OCI-LY7 (cell line): ENCODE data around the gene VSIG1. TPM values are rescaled to one million over a fixed set of nuclear protein-coding genes. Genes with fewer than 3 reads are reported as not detected.

ENCODE experiments used
- BruUV-seq: library from RNA; stranded (reverse); fragments of 400-500 nt; replicated peaks from 2 replicates; lab custom pipeline; 2021; lab: Mats Ljungman, UMichigan
- CTCF ChIA-PET: fragments of 300-600 bp; sonication (Branson Sonifier 250); formaldehyde crosslinking; loops from one replicate; lab custom pipeline; 2022; ENCODE audit warnings: antibody characterized with exemption; ENCODE audit not compliant: unreplicated experiment; lab: Charles Lee
- POLR2A ChIA-PET: fragments of 300-600 bp; sonication (Branson Sonifier 250); formaldehyde crosslinking; loops from one replicate; lab custom pipeline; 2022; ENCODE audit warnings: antibody characterized with exemption; lab: Charles Lee
- DNase-seq: peaks from one replicate; pipeline ENCODE4 v3.0.0-alpha.2; 2015; ENCODE audit warnings: low spot score
- H2AFZ ChIP-seq: fragments of 200-600 bp; sonication (generic), shearing (Covaris generic); 2 replicates; pipeline ENCODE4 v1.6.1; 2014; ENCODE audit warnings: mild to moderate bottlenecking, antibody characterized with exemption, low read length, moderate library complexity
- H3K27ac ChIP-seq: fragments of 200-600 bp; sonication (generic); 2 replicates; pipeline ENCODE4 v1.5.1; 2014; ENCODE audit warnings: mixed run types, low read depth, mild to moderate bottlenecking, moderate library complexity, low read length, inconsistent platforms; ENCODE audit not compliant: poor library complexity, severe bottlenecking
- H3K36me3 ChIP-seq: fragments of 200-600 bp; sonication (generic); 2 replicates; pipeline ENCODE4 v1.6.1; 2014; ENCODE audit warnings: mild to moderate bottlenecking, antibody characterized with exemption, low read length, moderate library complexity, mixed read lengths; ENCODE audit not compliant: insufficient read depth
- H3K4me1 ChIP-seq: fragments of 200-600 bp; sonication (generic); 2 replicates; pipeline ENCODE4 v1.5.1; 2014; ENCODE audit warnings: mild to moderate bottlenecking, low read length; ENCODE audit not compliant: insufficient read depth, poor library complexity, severe bottlenecking
- H3K4me2 ChIP-seq: fragments of 200-600 bp; sonication (generic); 2 replicates; pipeline ENCODE4 v1.6.1; 2014; ENCODE audit warnings: mild to moderate bottlenecking, low read length
- H3K4me3 ChIP-seq: fragments of 200-600 bp; sonication (generic); 2 replicates; pipeline ENCODE4 v1.5.1; 2014; ENCODE audit warnings: mild to moderate bottlenecking, low read depth, low read length; ENCODE audit not compliant: poor library complexity, severe bottlenecking
- H3K79me2 ChIP-seq: fragments of 200-600 bp; sonication (generic); 2 replicates; pipeline ENCODE4 v1.6.1; 2016; ENCODE audit warnings: low read depth, mild to moderate bottlenecking, low read length, moderate library complexity, mixed read lengths; ENCODE audit not compliant: insufficient read depth
- H3K9me2 ChIP-seq: fragments of 200-600 bp; sonication (generic); 2 replicates; pipeline ENCODE4 v1.6.1; 2016; ENCODE audit warnings: mild to moderate bottlenecking, low read length, mixed read lengths; ENCODE audit not compliant: insufficient read depth
- H3K9me3 ChIP-seq: fragments of 200-600 bp; sonication (generic); 2 replicates; pipeline ENCODE4 v1.6.1; 2014; ENCODE audit warnings: mild to moderate bottlenecking, mixed run types, low read length, mixed read lengths
- H4K20me1 ChIP-seq: fragments of 200-600 bp; sonication (generic); 2 replicates; pipeline ENCODE4 v1.6.1; 2014; ENCODE audit warnings: mild to moderate bottlenecking, antibody characterized with exemption, low read length, moderate library complexity, mixed read lengths; ENCODE audit not compliant: insufficient read depth
- CTCF ChIP-seq: fragments of 200-600 bp; sonication (generic); conservative IDR thresholded peaks from 2 replicates; pipeline ENCODE4 v1.5.1; 2014; ENCODE audit warnings: mild to moderate bottlenecking, antibody characterized with exemption, low read length, moderate library complexity, mixed read lengths
- EZH2phosphoT487 ChIP-seq: fragments of 200-600 bp; sonication (generic); IDR thresholded peaks from 2 replicates; pipeline ENCODE4 v1.6.1; 2018; ENCODE audit warnings: low read depth, borderline replicate concordance, mild to moderate bottlenecking, mixed run types, antibody characterized with exemption, low read length, moderate library complexity, mixed read lengths
- intact Hi-C: fragments of 100-400 bp; cut with micrococcal nuclease; formaldehyde crosslinking; loops from one replicate; pipeline ENCODE4 v1.10.0; 2022; ENCODE audit not compliant: unreplicated experiment
- total RNA-seq, 2 experiments: library from RNA; depleted of rRNA in 1 of 2; stranded (reverse); fragments of >200 nt in 1 of 2; shearing (Covaris generic) in 1 of 2; gene quantifications; 2 replicates each; pipeline ENCODE4 v1.2.3, GENCODE V29; 2014 to 2022

Gene VSIG1
- total RNA-seq, 2 experiments from 2014 or later: not detected

GRCh38 chrX:108091878-108092291 is 47.0 kb downstream of the VSIG1 start:
- no peak for DNase-seq
- intact Hi-C loops: loop anchor here (5.0 kb wide), 1 partner anchor 1480 kb away; the partner anchor contains the start of gene RADX
- Histone ChIP-seq H3K4me2 (peak overlapping the region; percentile 89), H2AFZ (peak overlapping the region; percentile 86), H3K4me1 (peaks cover 5% of the 10 kb centered on the region), H3K9me3 (no peaks in the 10 kb centered on the region), H3K4me3 (peak overlapping the region; percentile 83), H3K36me3 (peaks cover 17% of the 10 kb centered on the region), H3K9me2 (no peaks in the 10 kb centered on the region), H3K79me2 (peaks cover 24% of the 10 kb centered on the region), H3K27ac (no peak overlapping the region), H4K20me1 (no peaks in the 10 kb centered on the region)
- CTCF ChIA-PET: interaction anchor here (0.6 kb wide), 1 partner anchor 1694 kb away, joined by 3 read pairs; no protein-coding TSS in a partner anchor
- POLR2A ChIA-PET: interaction anchor here (1.0 kb wide), 1 partner anchor 36 kb away, joined by 3 read pairs; no protein-coding TSS in a partner anchor
- TF ChIP-seq EZH2phosphoT487 (no peak), CTCF (no peak)
- BruUV-seq: TSS peak; percentile 67

GRCh38 chrX:108097380-108097779 is 52.5 kb downstream of the VSIG1 start:
- no peak overlapping the region for H2AFZ ChIP-seq
- no TSS peak for BruUV-seq
- H4K20me1 ChIP-seq: no peaks in the 10 kb centered on the region
- no peak overlapping the region for H3K4me3 ChIP-seq
- no peaks in the 10 kb centered on the region for H3K36me3 ChIP-seq
- intact Hi-C loops: no loop called here
- ChIA-PET CTCF (no interaction called here), POLR2A (no interaction called here)
- peaks cover 3% of the 10 kb centered on the region for H3K4me1 ChIP-seq
- DNase-seq: no peak
- no peak overlapping the region for H3K27ac ChIP-seq
- H3K9me2 ChIP-seq: no peaks in the 10 kb centered on the region
- no peaks in the 10 kb centered on the region; the same call in 1 of the 2 replicates for H3K79me2 ChIP-seq
- H3K4me2 ChIP-seq: no peak overlapping the region
- TF ChIP-seq CTCF (no peak), EZH2phosphoT487 (no peak)
- H3K9me3 ChIP-seq: no peaks in the 10 kb centered on the region

- TF ChIP-seq EZH2phosphoT487 (no peak), CTCF (no peak)
- ChIA-PET POLR2A (no interaction called here), CTCF (no interaction called here)
- Histone ChIP-seq H4K20me1 (no peaks in the 10 kb centered on the region), H3K4me1 (peaks cover 14% of the 10 kb centered on the region), H3K4me3 (no peak overlapping the region), H3K27ac (no peak overlapping the region), H3K9me2 (no peaks in the 10 kb centered on the region), H3K9me3 (no peaks in the 10 kb centered on the region), H3K79me2 (no peaks in the 10 kb centered on the region), H3K4me2 (peak overlapping the region; percentile 34), H2AFZ (peak overlapping the region; percentile 69), H3K36me3 (no peaks in the 10 kb centered on the region)
- no TSS peak for BruUV-seq
- intact Hi-C loops: no loop called here
- no peak for DNase-seq
Observed at GRCh38 chrX:108105473-108105872, 60.6 kb downstream of the VSIG1 start.
